Hippocampal formation (tissue), 2 donors: Measurements from ENCODE around the gene IQSEC1.

ENCODE experiments used
- DNase-seq, 2 donors: peaks; one replicate each; lab custom pipeline; 2025; lab: John Stamatoyannopoulos, UW

The IQSEC1 gene

DNA sequence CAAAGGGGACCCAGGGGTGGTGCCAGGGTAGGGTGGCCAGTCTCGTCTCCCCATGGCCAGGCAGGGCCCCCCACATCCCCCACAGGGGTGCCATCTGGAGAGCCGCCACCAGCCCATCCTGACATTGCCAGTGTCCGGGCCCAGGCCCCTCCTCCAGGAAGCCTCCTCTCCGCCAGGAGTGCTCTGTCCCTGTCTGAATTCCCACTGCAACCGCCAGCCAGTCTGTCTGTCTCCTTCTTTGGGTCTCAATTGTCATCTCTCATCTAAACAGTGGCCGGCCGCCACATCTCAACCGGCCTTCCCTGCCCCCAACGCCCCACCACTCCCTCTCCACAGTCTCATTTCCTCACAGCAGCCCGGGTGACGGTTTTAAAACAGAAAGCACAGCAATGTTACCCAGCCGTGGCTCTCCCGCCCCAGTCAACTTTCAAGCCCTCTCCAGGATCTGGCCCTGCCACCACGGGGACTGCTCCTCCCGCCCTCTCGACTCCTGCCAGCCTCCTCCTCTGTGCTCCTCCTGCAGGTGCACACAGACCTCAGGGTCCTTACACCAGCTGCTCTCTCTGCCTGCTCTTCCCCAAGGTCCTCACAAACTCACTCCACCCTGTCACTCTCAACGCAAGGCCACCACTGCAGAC lies 57.0 kb downstream of the IQSEC1 start:
- peak in 1 of 2 donors; percentile 31 for DNase-seq

DNA sequence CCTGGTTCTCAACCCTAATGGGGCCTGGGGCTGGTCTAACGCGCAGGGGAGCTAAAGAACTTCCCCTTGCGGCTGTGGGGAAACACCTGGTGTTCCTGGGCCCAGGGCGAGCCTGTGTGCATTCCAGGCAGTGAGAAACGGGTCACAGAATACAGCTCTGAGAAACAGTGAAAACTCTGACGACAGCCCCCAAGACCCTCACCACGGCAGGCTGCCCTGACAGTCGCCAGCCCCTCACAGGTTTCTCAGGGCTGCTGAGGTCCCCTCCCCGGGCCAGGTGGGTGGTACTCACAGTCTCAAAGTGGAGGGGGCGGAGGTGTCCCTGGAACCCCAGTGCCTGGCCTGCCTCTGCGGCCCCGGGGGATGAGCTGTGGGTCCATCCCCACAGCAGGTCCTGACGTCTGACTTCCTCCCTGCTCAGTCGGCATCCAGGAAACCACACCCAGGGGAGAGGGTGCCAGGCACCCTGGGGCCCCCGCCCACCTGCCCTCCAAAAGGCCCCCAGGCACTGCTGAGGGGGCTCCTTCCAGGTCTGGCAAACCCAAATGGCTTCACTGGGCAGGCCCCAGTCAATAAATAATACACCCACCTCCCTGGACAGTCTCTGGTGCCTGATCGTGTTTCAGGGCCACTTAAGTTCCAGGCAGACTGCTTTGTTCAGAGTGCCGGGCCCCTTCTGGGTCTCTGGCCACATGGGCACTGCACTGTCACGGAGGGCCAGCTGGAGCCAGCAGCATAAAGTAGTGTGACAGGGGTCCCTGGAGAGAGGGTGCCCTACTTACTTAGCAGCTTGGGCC lies 57.7 kb downstream of the IQSEC1 start:
- no peak for DNase-seq

DNA sequence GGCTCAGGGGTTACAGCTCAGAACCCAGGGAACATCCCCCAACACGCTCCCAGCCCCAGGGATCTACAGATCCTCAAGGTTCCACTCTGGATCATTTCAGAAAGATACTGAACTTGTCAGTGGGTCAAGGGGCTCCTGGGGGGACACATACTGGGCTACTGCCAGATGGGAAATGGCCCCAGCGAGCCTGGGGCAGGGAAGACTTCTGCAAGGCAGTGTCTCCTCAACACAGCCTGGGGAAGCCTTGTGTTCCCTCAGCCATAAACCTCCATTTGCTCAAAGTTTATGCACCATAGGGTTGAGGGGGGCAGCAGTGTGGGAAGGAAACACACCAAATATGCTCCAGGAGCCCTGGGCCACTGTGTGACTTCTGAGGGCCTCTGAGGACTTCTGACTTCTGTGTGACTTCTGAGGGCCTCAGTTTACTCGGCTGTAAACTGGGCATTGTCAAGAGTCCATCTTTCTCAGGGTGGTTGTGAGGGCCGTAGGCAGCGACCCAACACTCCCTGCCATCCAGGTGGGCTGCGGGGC lies 58.4 kb downstream of the IQSEC1 start:
- DNase-seq = no peak

DNA sequence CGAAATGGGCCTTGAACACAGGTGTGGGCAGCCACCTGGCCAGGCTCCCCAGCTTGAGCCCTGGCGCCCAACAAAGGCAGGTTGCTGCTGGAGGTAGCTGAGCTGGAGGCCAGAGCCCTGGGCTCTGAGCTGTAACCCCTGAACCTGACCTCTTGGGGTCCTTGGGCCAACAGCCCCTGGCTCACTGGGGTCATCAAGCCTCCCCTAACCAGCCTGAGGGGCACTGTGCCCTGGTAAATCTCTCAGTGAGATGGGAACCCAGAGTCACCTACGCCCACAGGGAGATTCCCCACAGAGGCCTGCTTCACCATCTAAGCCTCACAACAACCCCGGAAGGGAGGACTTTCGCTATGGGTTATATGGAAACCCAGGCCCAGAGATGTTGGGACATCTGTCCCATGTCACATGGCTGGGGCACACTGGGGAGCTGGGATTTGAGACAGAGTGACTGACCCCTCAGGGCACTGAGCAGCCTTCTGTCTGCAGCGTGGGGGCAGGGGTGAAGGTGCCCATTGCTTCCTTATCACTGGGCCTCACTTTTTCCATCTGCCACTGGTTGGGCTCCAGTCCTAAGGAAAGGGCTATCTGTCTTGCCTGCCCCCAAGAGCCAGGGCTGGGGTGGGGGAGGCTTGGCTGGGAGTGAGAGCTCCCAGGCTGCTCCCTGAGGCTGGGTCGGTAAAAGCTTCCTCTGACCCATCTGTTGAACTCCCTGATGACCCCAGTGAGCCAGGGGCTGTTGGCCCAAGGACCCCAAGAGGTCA lies 59.1 kb downstream of the IQSEC1 start:
- DNase-seq = no peak

DNA sequence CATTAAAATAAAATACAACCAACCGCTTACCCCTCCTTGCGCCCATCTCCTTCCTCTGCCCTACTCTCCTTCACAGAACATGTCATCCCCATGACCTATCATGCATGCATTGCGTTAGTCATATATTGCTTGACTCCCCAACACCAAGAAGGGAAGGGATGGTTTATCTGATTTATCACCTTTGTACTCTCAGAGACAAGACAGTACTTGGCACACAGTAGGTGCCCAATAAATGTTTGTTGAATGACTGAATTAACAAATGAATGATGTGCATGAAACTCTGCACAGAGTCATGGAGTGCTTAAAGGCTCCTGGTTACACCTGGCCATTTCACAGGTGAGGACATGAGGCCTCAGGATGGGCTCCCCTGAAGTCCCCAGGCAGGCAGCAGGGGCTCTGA lies 59.7 kb downstream of the IQSEC1 start:
- no peak for DNase-seq

DNA sequence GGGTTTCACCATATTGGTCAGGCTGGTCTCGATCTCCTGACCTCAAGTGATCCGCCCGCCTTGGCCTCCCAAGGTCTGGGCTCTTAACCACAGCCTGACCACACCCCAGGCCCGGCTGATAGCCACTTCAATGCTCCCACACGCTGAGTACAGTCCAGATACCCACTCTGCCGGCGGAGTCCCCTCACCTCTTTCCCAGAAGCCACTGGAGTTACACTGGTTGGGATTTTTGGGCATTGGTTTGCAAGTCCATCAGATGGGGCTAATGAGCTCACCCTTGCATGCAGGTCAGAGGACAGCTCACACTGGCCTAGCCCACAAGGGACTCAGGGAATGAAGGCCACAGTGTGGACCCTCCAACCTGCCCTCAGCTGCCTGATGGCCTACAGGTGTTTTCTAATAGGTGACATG lies 60.1 kb downstream of the IQSEC1 start:
- DNase-seq = no peak

DNA sequence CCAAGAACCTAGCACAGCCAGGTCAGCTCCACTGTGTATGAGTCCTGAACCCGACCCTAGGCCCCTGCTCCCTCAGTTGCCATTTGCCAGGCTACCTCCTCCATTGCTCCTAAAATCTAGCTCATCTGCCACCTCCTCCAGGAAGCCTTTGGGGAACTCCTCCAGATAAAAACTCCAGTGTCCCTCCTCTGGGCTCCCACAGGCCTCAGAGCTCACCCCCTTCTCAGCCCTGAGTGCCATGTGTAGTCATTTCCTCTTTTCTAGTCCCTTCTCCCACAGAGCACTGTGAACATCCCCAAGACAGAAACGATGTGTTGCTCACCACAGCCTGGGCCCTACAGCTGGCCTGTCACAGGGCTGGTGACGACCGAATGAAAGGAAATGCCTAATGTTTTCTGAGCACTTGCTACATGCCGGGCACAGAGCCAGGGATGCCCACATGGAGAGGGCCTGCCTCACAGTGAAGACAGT lies 61.0 kb downstream of the IQSEC1 start:
- peak; percentile 45 to 48 for DNase-seq

DNA sequence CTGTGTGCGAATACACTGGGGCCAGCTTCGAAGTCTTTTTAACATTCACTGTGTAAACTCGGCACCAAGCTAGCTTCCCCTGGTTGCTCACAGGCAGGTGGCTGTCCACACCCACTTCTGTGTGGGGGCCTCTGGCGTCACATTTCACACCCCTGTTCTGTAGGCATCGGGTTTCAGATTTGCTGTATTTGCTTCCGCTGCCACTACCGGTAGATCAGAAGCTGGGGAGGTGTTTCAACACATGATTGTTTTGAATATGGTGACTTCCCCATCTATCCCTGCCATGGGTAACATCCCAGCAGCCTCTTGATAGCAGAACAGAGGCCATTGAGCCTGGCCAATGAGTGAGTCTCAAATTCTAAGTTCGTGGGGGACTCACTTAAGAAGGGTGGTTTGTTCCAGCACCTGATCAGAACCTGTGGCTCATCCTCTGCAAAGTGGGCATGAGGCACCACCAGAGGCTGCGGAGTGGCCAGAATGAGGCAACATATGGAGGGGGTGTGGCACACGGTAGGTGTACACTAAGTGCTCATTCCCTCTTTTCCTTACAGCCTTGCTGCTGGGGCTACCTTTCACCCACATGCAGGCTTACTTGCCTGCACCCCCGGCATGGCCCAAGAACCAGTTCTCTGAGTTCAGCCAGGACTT lies 61.5 kb downstream of the IQSEC1 start:
- DNase-seq = no peak

DNA sequence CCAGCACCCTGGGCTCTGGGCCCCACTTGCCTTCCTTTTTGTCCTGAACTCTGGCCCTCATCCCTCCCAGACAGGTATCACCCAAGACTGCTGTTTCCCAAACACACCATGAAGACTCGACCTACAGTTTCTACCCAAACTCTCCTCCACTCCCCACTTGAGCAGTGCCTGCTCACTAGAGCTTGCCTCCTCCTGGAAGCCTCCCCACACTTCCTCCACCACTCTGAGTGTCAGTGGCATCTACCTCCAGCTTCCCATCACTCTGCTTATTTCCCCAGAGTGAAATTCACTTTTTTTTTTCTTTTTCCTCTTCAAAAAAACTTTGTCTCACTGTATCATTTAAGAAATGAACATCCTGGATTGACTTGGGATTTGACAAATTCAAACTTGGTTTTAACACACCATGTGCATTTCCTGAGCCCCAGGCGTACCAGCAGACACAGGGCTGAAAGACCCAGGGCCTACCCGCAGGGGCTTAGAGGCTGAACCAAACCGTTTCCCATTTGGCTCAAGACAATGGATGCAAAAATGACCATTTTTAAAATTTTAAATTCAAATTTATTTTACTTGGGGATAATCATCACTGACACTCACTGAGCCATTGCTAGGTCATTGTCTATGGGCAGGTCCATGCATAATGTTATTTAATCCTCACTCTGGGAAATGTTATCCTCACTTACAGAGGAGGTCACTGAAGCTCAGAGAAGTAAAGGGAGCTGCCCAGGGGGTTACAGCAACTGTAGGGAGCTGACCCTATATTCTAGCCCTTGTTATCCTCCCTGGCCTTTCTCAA lies 62.3 kb downstream of the IQSEC1 start:
- DNase-seq = no peak

DNA sequence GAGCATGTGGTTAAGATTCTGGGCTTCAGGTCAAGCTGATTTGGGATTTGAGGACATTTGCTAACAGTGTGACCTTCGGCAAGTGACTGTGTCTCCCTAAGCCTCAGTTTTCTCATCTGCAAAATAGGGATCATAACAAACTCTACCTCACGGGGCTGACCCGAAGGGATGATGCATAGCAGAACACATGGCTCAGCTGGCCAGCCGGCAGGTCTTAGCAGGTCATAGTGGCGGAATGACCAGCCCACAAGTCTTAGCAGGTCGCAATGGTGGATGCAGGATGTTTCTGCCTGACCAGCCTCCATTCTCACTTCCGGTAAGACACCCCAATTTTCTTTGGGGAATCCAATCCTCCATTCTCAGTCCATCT lies 63.3 kb downstream of the IQSEC1 start:
- DNase-seq = no peak

DNA sequence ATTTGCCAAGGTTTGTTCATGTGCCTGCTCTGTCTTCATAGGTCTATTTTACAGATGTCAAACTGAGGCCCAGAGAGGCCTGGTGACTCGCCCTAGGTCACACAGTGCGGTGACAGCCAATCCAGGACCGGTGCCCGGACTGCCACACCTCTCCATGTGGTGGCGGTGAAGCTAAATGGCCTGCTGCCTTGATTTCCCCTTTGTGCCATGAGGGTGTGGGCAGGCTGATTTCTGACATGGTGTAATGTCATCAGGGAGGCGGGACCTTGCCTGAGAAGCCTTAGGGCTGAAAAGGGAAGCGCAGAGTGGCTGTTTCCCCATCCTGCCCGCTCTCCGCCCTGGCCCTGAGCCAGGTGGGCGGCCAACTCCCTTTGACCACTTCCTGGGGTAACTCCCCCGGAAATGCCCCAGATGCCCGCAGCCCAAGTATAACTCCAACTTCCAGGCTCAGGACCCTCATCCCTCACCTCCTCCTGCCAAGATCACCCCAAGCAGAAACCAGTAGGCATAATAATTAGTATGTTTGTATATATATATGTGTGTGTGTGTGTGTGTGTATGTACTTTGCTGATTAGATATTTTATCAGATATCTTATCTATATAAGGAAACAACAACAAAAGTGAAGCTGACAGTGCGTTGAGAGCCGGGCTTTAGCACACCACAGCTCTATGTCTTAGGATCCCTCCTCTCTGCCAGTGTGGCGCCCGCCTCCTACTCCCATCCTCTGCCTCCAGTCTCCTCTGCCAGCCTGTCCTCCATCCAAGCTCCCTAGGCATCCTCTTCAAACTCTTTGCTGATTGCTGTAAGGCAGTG lies 63.9 kb downstream of the IQSEC1 start:
- peak in 1 of 2 donors; percentile 30 for DNase-seq

DNA sequence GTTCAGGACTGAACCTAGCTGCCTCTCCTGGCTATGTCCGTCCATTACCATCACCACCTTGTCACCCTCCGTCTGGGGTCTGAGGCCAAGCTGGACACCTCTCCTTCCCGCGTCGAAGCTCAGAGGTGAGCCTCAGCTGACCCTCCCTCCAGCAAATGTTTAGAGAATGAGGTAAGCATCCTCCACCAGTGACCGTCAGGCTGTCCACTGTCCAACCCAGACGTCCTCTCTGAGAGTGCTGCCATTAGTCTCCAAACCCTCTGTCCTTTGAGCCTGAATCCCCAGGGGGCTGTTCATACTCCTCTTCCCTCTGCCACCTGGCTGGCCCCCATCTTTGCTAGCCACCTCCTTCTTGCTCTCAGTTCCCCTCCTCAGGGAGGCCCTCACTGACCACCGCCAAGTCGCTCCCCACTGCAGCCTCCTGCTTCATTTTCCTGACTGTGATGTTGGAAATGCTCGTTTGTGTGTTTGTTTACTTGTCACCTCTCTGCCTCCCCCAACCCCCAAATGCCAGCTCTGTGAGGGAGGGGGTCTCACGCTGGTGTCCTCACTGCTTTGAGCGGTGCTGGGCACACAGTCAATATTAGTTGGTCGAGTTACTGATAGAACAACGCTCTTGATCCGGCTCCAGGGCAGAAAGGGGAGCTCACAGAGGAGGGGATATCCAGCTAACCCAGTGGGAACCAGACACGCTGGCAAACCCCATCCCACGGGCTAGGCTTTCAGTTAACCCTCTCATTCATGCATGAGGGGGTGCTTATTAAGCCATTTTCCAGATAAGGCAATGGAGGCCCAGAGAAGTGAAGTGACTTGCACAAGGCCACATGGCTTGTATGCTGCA lies 64.9 kb downstream of the IQSEC1 start:
- DNase-seq = no peak

DNA sequence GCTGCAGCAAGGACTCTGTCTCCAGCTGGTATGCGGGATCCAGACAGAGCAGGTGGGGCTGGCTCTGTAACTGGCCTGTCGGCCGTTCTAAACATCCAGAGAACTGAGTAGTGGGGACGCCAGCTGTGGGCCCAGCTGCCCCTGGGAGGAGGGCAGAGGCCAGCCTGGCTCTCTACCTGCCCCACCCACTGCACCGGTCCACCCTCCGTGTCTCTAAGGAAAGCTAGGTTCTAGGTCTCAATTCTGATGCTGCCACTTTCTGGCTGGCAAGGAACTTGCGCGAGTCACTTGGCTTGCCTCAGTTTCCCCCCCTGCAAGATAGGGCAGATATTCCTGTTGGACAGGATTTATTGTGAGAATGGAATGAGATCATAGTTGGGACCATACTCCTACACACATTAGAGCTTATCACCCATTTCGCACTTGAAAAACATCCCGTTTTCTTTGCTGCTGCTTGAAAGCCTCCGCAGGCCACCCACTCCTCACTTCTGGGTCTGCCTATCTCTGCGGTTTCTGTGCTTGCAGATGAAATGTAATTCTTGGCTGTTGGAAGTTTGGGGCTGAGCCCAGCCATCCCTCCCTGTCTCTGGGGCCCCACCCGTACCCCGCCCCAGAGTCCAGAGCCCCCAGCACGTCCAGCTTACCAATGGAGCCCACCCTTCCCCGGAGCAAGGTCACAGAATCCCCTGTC lies 65.8 kb downstream of the IQSEC1 start:
- no peak for DNase-seq

DNA sequence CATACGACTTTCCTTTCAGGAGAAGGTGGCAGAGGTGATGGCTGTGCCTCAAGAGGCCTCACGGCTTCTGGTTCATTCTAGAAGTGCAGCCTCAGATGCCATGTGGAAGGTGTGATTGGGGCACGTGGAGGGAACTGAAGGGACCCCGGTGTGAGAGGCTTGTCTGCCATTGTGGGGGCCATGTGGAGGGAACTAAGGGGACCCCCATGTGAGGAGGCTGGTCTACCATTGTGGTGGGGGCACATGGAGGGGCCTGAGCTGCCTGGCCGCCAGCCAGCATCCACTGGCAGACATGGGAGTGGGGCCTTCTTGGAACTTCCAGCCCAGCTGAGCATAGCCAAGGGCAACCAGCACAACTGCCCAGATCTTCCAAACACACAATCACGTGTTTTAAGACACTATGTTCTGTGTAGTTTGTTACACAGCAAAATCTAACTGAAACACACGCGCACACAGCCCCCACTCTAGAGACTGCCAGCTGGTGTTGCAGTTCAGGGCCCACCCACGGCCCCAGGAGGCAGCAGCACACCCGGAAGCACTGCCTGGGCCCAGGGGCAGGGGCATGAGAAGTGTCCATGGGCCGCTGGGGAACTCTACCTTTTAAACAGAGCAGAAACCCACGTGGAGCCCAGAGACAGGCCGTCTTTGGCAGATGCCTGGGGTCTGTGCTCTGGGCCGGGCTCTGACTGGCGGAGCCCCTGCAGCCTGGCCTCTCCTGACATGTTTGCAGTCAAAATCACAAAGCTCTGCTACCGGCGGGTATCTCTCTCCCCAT lies 66.8 kb downstream of the IQSEC1 start:
- no peak for DNase-seq

DNA sequence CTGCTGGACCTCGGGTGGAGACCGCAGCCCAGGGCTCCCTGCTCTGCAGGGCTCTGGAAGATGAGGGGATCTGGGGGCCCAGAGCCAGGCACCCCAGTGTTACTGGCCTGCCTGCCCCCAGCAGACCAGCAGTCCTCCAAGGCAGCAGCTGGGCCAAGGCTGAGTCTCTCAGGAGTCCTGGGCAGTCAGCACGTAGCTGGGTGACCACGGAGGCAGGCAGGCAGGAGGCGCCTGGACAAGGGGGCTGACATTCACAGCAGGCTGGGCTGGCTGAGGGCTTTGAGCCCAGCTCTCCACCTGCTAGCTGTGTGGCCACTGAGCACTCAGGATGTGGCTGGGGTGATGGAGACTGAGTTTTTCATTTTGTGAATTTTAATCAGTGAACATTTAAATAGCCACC lies 67.9 kb downstream of the IQSEC1 start:
- no peak for DNase-seq

DNA sequence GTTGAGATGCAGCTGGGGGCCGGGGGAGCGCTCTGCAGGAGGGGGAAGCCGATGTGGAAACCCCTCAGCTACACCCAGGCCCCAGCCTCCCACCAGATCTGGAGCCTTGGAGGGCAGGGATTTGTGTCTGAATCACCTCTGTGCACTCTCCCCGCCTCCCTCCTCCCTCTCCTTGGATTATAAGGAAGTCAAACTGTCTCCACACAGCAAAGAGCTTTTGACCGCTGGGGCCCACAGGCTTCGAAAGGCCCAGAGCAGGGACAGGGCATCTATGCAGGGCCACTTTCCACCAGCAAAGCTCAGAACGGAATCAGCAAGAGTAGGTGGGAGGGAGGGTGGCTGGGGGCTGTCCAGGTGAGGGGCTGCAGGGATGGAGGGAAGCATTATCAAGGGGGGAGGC lies 68.9 kb downstream of the IQSEC1 start:
- no peak for DNase-seq

DNA sequence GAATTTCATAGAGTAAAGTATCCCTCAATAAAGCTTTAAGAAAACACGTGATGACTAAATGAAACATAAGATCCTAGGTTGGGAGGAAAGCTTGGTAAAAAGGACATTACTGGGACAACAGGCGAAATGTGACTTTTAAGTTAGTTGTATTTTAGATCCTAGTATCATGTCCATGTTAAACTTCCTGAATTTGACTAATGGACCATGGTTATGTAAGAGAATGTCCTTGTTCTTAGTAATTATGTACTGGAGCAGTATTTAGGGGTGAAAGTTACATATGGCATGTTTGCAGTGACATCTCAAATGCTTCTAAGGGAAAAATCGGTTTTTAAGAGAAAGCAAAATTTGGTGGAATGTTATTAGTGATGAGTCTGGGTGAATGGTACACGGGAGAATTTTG lies 69.6 kb downstream of the IQSEC1 start:
- DNase-seq = no peak
